Measurements from ENCODE around the gene BEGAIN. TPM values are rescaled to one million over a fixed set of nuclear protein-coding genes. Genes with fewer than 3 reads are reported as not detected.

BEGAIN gene
- total RNA-seq, 1 experiment from 2014 or later: 0.54 TPM

DNA sequence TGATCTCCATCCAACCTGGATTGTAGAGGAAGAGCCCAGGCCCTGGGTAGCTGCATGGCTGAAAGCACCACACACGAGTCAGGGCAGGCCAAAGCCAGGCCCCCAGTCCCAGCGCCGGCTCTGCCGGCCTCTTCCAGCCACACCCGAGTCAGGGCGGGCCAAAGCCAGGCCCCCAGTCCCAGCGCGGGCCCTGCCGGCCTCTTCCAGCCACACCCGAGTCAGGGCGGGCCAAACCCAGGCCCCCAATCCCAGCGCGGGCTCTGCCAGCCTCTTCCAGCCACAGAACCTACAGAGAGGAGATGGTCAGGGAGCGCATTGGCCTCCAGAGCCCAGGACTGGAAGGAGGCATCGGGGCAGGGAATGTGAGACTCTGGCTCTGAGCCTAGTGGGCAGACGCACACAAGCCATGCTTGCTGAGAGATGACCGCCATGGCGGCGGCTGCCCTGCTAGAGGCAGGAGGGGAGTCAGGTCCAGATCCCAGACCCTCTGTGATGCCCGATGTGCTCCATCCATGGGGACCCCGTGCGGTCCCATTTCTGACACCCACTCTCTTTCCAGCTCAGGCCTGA is 30.2 kb downstream of the BEGAIN start:
- Mint-ChIP-seq H3K27me3 (ENCODE audit: insufficient read depth, unreplicated experiment) (peaks cover 11% of the 10 kb centered on the region), H3K4me1 (ENCODE audit: low read depth, unreplicated experiment) (no peaks in the 10 kb centered on the region), H3K4me3 (ENCODE audit: unreplicated experiment) (no peak overlapping the region), H3K27ac (ENCODE audit: unreplicated experiment) (no peak overlapping the region), H3K36me3 (ENCODE audit: insufficient read depth, unreplicated experiment) (no peaks in the 10 kb centered on the region), H3K9me3 (ENCODE audit: unreplicated experiment) (no peaks in the 10 kb centered on the region)
- TF ChIP-seq, protein P1, sequence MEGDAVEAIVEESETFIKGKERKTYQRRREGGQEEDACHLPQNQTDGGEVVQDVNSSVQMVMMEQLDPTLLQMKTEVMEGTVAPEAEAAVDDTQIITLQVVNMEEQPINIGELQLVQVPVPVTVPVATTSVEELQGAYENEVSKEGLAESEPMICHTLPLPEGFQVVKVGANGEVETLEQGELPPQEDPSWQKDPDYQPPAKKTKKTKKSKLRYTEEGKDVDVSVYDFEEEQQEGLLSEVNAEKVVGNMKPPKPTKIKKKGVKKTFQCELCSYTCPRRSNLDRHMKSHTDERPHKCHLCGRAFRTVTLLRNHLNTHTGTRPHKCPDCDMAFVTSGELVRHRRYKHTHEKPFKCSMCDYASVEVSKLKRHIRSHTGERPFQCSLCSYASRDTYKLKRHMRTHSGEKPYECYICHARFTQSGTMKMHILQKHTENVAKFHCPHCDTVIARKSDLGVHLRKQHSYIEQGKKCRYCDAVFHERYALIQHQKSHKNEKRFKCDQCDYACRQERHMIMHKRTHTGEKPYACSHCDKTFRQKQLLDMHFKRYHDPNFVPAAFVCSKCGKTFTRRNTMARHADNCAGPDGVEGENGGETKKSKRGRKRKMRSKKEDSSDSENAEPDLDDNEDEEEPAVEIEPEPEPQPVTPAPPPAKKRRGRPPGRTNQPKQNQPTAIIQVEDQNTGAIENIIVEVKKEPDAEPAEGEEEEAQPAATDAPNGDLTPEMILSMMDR (IDR thresholded peaks at IDR 0.05; ENCODE audit: insufficient read depth in 1 of 2, low read depth in 1 of 2, low read length in 1 of 2, severe bottlenecking in 1 of 2, unreplicated experiment in 1 of 2): no peak
- ChIA-PET CTCF (no interaction called here), POLR2A (no interaction called here)
- BruUV-seq (replicated peaks): no TSS peak
- Histone ChIP-seq H3K4me3 (ENCODE audit: low read depth, low read length) (no peak overlapping the region), H3K9me3 (no peaks in the 10 kb centered on the region), H3K36me3 (ENCODE audit: control insufficient read depth, insufficient read depth, low read length) (no peaks in the 10 kb centered on the region), H3K27me3 (replicated peaks; ENCODE audit: control insufficient read depth, insufficient read depth, low read length) (no peaks in the 10 kb centered on the region), H3K4me1 (no peaks in the 10 kb centered on the region)
- intact Hi-C loops (cut with micrococcal nuclease; ENCODE audit: unreplicated experiment): no loop called here
- DNase-seq: no peak

DNA sequence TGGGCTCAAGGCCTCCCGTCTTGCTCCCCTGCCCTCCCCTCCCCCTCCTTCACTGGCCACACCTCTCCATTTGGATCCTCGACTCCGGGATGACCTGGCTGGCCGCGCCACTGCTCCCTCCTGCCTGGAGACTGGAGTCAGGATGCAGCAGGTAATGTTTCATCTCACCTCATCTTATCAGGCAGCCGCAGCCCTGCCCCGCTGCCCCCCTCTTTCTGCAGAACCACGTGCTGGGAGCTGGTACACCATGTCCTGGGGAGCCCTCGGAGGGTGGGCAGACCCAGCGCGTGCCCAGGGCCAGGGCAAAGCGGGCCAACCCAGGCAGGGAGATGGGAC is 31.1 kb downstream of the BEGAIN start:
- CTCF ChIA-PET: no interaction called here
- TF ChIP-seq, protein P1 (IDR thresholded peaks at IDR 0.05; ENCODE audit: insufficient read depth in 1 of 2, low read depth in 1 of 2, low read length in 1 of 2, severe bottlenecking in 1 of 2, unreplicated experiment in 1 of 2): no peak
- no peaks in the 10 kb centered on the region for H3K4me1 Mint-ChIP-seq (ENCODE audit: low read depth, unreplicated experiment)
- peaks cover 11% of the 10 kb centered on the region for H3K27me3 Mint-ChIP-seq (ENCODE audit: insufficient read depth, unreplicated experiment)
- Histone ChIP-seq H3K36me3 (ENCODE audit: control insufficient read depth, insufficient read depth, low read length) (no peaks in the 10 kb centered on the region), H3K4me1 (no peaks in the 10 kb centered on the region), H3K27me3 (replicated peaks; ENCODE audit: control insufficient read depth, insufficient read depth, low read length) (no peaks in the 10 kb centered on the region), H3K4me3 (ENCODE audit: low read depth, low read length) (no peak overlapping the region), H3K9me3 (no peaks in the 10 kb centered on the region)
- H3K27ac Mint-ChIP-seq (ENCODE audit: unreplicated experiment): no peak overlapping the region
- no peak overlapping the region for H3K4me3 Mint-ChIP-seq (ENCODE audit: unreplicated experiment)
- no peak for DNase-seq
- no TSS peak for BruUV-seq (replicated peaks)
- no peaks in the 10 kb centered on the region for H3K9me3 Mint-ChIP-seq (ENCODE audit: unreplicated experiment)
- POLR2A ChIA-PET: no interaction called here
- intact Hi-C loops (cut with micrococcal nuclease; ENCODE audit: unreplicated experiment): no loop called here
- H3K36me3 Mint-ChIP-seq (ENCODE audit: insufficient read depth, unreplicated experiment): no peaks in the 10 kb centered on the region

DNA sequence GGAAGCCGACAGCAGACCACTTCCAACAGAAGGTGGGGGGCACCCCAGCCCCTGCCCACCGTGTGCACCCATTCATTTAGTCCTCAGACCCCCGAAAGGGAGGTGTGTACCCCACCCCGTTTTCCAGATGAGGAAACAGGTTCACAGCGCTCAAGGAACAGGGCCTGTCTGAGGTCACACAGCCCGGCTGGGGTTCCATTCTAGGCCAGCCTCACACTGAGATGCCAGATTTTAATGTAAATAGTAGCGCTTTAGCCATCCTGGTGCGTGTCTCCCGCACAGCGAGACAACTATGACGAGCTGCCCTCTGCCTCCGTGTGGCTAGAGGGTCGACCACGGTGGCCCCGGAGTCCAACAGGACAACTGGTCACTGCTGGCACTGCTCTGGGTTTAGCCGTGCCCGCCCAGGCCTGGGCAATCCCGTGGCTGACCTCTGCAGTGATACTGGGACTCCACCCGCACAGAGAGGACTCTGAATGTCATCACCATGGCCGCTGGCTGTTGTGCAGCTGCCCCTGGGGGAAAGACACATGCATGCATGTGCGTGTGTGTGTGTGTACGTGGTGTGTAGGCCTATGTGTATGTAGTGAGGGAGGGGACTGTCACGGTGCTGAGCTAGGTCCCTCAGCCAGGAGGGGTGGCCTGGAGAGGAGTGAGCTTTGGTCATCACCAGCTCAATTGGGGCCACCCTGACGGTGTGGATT is 31.6 kb downstream of the BEGAIN start:
- H3K9me3 Mint-ChIP-seq (ENCODE audit: unreplicated experiment): no peaks in the 10 kb centered on the region
- Histone ChIP-seq H3K36me3 (ENCODE audit: control insufficient read depth, insufficient read depth, low read length) (no peaks in the 10 kb centered on the region), H3K27me3 (replicated peaks; ENCODE audit: control insufficient read depth, insufficient read depth, low read length) (no peaks in the 10 kb centered on the region), H3K4me1 (no peaks in the 10 kb centered on the region), H3K9me3 (no peaks in the 10 kb centered on the region), H3K4me3 (ENCODE audit: low read depth, low read length) (no peak overlapping the region)
- no peak for DNase-seq
- TF ChIP-seq, protein P1 (IDR thresholded peaks at IDR 0.05; ENCODE audit: insufficient read depth in 1 of 2, low read depth in 1 of 2, low read length in 1 of 2, severe bottlenecking in 1 of 2, unreplicated experiment in 1 of 2): no peak
- BruUV-seq (replicated peaks): no TSS peak
- peaks cover 11% of the 10 kb centered on the region for H3K27me3 Mint-ChIP-seq (ENCODE audit: insufficient read depth, unreplicated experiment)
- ChIA-PET POLR2A (no interaction called here), CTCF (no interaction called here)
- intact Hi-C loops (cut with micrococcal nuclease; ENCODE audit: unreplicated experiment): no loop called here
- no peaks in the 10 kb centered on the region for H3K36me3 Mint-ChIP-seq (ENCODE audit: insufficient read depth, unreplicated experiment)
- H3K4me3 Mint-ChIP-seq (ENCODE audit: unreplicated experiment): no peak overlapping the region
- H3K27ac Mint-ChIP-seq (ENCODE audit: unreplicated experiment): no peak overlapping the region
- H3K4me1 Mint-ChIP-seq (ENCODE audit: low read depth, unreplicated experiment): no peaks in the 10 kb centered on the region
